GM19395 (cell line): ENCODE results near the gene MAP1B.

Source experiments
- ATAC-seq: cut with Tn5 transposase; IDR thresholded peaks from one replicate; pipeline ENCODE4 v1.9.1; 2021; ENCODE audit warnings: mild to moderate bottlenecking, moderate library complexity; ENCODE audit not compliant: unreplicated experiment

The MAP1B gene

GRCh38 chr5:72245951-72246532 is 138.8 kb downstream of the MAP1B start:
- ATAC-seq, result no peak

GRCh38 chr5:72246954-72247442 is 139.7 kb downstream of the MAP1B start:
- ATAC-seq, result no peak

GRCh38 chr5:72248410-72248981 is 141.2 kb downstream of the MAP1B start:
- no peak for ATAC-seq

GRCh38 chr5:72251386-72251785 is 144.1 kb downstream of the MAP1B start:
- no peak for ATAC-seq

GRCh38 chr5:72252008-72252407 is 144.7 kb downstream of the MAP1B start:
- no peak for ATAC-seq

- no peak for ATAC-seq
Observed at GRCh38 chr5:72252574-72253155, 145.4 kb downstream of the MAP1B start.

GRCh38 chr5:72255237-72255636 is 148.0 kb downstream of the MAP1B start:
- no peak for ATAC-seq

GRCh38 chr5:72255670-72256069 is 148.4 kb downstream of the MAP1B start:
- no peak for ATAC-seq

GRCh38 chr5:72256536-72256935 is 149.3 kb downstream of the MAP1B start:
- ATAC-seq, result no peak
